Activated CD8-positive, alpha-beta T cell treated with anti-CD3 and anti-CD28 coated beads, Interleukin-2, amount 10 ng/mL, durations not matched to agents 7 days and 5 days (primary cell): ENCODE data around the gene GRM7. TPM values are rescaled to one million over a fixed set of nuclear protein-coding genes. Genes with fewer than 3 reads are reported as not detected.
"Not testable (repeated sequence)": the region's sequence is repeated elsewhere in the genome, so short reads cannot be mapped to it uniquely, and the experiment has no call there.

ENCODE experiments used
- ATAC-seq: fragments of 150-1000 bp; cut with Tn5 transposase; one replicate; pipeline ENCODE4 v1.10.0; 2021; ENCODE audit warnings: moderate library complexity
- CTCF ChIA-PET: fragments of 350-600 bp; sonication (Branson Sonifier 250); formaldehyde crosslinking; loops from one replicate; lab custom pipeline; 2021; ENCODE audit warnings: antibody characterized with exemption; lab: Charles Lee
- POLR2A ChIA-PET: fragments of 350-600 bp; sonication (Branson Sonifier 250); formaldehyde crosslinking; loops from one replicate; lab custom pipeline; 2021; ENCODE audit warnings: antibody characterized with exemption; lab: Charles Lee
- DNase-seq: peaks from one replicate; pipeline ENCODE4 v3.0.0-alpha.2; 2020
- H3K27ac Mint-ChIP-seq: one replicate; pipeline ENCODE4 v1.8.0; 2021; ENCODE audit warnings: mild to moderate bottlenecking, mixed read lengths
- H3K27me3 Mint-ChIP-seq: one replicate; pipeline ENCODE4 v1.8.0; 2021; ENCODE audit warnings: low read depth, mixed read lengths
- H3K36me3 Mint-ChIP-seq: one replicate; pipeline ENCODE4 v1.8.0; 2021; ENCODE audit warnings: low read depth, mixed read lengths
- H3K4me1 Mint-ChIP-seq: one replicate; pipeline ENCODE4 v1.8.0; 2021; ENCODE audit warnings: low read depth, mixed read lengths
- H3K4me3 Mint-ChIP-seq: one replicate; pipeline ENCODE4 v1.8.0; 2021; ENCODE audit warnings: mild to moderate bottlenecking, mixed read lengths
- H3K9me3 Mint-ChIP-seq: one replicate; pipeline ENCODE4 v1.8.0; 2022; ENCODE audit warnings: mixed read lengths; ENCODE audit not compliant: insufficient read depth
- total RNA-seq, 2 experiments: library from RNA; stranded (reverse); gene quantifications; one replicate each; pipeline ENCODE4 v1.2.3, GENCODE V29; 2021

Gene GRM7
- total RNA-seq, 2 experiments from 2014 or later, result not detected

DNA sequence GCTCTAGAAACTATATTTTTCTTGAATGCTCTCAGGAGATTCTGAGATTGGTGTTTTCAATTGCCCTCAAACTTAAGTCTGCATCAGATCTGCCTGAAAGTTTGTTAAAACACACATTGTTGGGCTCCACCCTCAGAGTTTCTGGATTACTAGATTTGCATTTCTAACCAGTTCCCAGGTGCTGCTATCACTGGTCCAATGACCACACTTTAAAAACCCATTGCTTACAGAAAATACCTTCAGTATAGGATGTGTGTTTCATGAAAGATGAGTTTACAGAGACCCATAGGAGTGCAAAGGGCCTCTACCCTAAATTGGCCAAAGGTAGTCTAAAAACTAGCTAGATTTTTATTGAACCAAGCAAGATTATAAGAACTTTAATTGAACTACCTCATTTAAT is 17.8 kb downstream of the GRM7 start:
- POLR2A ChIA-PET, result no interaction called here
- H3K9me3 Mint-ChIP-seq, result no peaks in the 10 kb centered on the region
- no peak overlapping the region for H3K27ac Mint-ChIP-seq
- CTCF ChIA-PET, result no interaction called here
- DNase-seq (no peak), ATAC-seq (no peak)
- H3K36me3 Mint-ChIP-seq, result no peaks in the 10 kb centered on the region
- no peaks in the 10 kb centered on the region for H3K4me1 Mint-ChIP-seq
- H3K4me3 Mint-ChIP-seq, result no peak overlapping the region
- no peaks in the 10 kb centered on the region for H3K27me3 Mint-ChIP-seq

DNA sequence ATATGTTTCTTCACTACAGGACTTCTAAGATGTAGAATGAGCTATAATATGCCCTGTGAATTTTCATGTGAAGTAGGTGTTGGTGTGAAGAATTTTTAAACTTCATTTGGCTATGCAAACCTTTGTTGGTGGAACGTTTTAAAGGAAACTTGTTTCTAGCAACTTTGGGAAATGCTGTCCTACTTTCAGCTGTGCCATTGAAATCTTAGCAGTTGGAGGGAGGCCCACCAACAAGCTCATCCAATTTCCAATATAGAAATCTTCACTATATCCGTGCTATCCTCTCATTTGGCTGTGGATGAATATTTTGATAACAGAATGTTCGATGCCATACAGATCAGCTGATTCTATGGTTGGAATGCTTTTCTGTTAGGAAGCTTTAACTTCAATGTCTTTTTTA is 51.3 kb downstream of the GRM7 start:
- ChIA-PET POLR2A (no interaction called here), CTCF (no interaction called here)
- Mint-ChIP-seq H3K36me3 (no peaks in the 10 kb centered on the region), H3K9me3 (no peaks in the 10 kb centered on the region), H3K4me3 (no peak overlapping the region), H3K4me1 (no peaks in the 10 kb centered on the region), H3K27ac (no peak overlapping the region), H3K27me3 (no peaks in the 10 kb centered on the region)
- DNase-seq (no peak), ATAC-seq (no peak)

DNA sequence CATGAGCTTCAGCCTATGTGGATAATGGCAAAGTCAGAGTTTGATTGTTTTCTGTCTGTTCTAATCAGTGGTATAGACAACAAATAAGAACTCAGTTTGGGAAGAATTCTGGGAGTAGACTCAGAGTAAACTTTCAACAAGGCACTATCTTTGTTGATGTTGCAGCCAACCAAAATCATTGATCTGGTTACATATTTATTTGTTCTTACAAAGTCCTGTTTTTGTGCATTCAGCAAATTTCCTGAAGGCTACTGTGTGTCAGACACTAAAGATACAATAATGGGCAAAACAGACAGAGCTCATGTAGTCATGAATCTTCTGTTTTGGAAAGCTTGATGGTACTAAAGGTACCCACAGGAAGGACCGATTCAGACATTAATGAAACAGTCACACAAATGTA is 55.0 kb downstream of the GRM7 start:
- Mint-ChIP-seq H3K27me3 (no peaks in the 10 kb centered on the region), H3K27ac (no peak overlapping the region), H3K4me3 (no peak overlapping the region), H3K9me3 (no peaks in the 10 kb centered on the region), H3K4me1 (no peaks in the 10 kb centered on the region), H3K36me3 (no peaks in the 10 kb centered on the region)
- no peak for DNase-seq
- ATAC-seq, result no peak
- ChIA-PET CTCF (no interaction called here), POLR2A (no interaction called here)

DNA sequence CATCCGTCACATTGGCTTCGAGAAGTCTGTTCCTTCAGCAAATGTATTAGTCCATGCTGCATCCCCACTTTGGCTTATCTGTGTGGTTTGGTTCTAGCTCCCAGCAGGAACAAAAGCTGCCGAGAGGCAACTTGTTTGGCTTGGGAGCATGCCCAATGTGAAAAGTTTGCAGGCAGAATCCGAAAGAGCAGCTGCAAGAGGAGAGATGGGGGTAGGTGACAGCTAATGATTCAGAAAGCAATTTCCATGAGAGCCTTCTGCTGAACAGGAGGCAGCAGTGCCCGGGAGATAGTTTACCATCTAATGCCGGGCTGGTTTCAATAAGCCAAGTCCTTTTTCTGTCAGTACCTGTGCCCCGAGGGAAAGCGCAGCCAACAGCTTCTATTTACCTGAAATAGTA is 60.2 kb downstream of the GRM7 start:
- Mint-ChIP-seq H3K36me3 (no peaks in the 10 kb centered on the region), H3K4me3 (no peak overlapping the region), H3K27me3 (no peaks in the 10 kb centered on the region), H3K27ac (no peak overlapping the region), H3K4me1 (no peaks in the 10 kb centered on the region), H3K9me3 (peaks cover 3% of the 10 kb centered on the region)
- ChIA-PET POLR2A (no interaction called here), CTCF (no interaction called here)
- DNase-seq (no peak), ATAC-seq (no peak)

DNA sequence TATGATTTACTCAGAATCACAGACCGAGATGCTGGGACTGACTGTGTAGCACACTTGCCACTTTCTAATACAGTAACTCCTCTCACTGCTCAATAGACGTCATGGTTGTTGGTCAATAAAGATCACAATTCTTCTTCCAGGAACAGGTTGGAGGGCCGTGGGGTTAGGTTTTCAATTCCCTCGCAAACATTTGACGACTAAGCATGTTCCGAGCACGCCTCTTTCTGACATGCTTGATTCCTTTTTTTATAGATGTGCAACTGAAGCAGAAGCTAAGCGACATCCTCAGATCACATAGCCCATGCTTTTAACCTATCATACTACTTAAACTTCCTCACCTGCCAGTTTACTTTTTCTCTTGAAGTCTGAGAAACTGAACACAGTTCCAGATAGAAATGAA is 61.0 kb downstream of the GRM7 start:
- ATAC-seq (no peak), DNase-seq (no peak)
- Mint-ChIP-seq H3K4me1 (no peaks in the 10 kb centered on the region), H3K27me3 (no peaks in the 10 kb centered on the region), H3K4me3 (no peak overlapping the region), H3K27ac (no peak overlapping the region), H3K36me3 (no peaks in the 10 kb centered on the region), H3K9me3 (peaks cover 3% of the 10 kb centered on the region)
- CTCF ChIA-PET, result no interaction called here
- POLR2A ChIA-PET, result interaction anchor here (0.7 kb wide), 1 partner anchor 861 kb away, joined by 3 read pairs; no protein-coding TSS in a partner anchor

DNA sequence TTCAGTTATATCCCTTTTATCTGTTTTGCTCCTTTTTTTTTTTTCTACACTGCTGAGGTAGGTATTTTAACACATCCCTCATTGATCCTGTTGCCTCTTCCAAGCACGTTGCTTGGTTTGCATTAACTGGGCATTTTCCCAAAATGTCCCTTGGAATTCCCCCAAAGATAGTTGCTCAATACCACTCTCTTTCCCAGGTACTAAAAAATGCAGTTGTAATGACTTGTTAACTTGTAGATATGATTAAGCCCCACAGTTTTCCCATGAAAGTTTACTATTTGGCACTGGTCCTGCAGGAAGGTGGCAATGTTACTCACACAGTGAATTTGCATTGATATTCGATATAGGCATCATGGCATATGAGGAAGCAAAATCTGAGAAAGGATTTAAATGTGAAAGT is 67.1 kb downstream of the GRM7 start:
- POLR2A ChIA-PET, result no interaction called here
- H3K27me3 Mint-ChIP-seq, result no peaks in the 10 kb centered on the region
- peaks cover 3% of the 10 kb centered on the region for H3K9me3 Mint-ChIP-seq
- no peaks in the 10 kb centered on the region for H3K4me1 Mint-ChIP-seq
- CTCF ChIA-PET, result no interaction called here
- H3K36me3 Mint-ChIP-seq, result no peaks in the 10 kb centered on the region
- no peak overlapping the region for H3K4me3 Mint-ChIP-seq
- no peak for DNase-seq
- no peak overlapping the region for H3K27ac Mint-ChIP-seq
- no peak for ATAC-seq

DNA sequence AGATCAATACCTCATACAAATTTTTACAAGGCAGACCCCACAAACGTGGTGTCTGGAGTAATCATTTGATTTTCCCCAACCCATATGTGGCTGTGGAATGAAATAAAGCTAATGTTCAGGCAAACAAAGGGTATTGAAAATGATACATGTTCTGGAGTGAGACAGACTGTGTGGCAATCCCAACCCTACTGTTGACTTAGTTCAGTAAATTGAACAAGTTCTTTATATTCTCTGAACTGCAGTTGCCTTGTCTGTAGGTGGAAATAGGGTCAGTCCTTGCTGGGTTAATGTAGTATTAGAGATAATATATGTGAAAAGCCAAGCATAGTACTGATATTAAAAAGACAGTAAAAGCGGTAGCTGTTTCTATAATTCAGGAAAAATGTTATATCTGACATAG is 69.0 kb downstream of the GRM7 start:
- CTCF ChIA-PET, result no interaction called here

DNA sequence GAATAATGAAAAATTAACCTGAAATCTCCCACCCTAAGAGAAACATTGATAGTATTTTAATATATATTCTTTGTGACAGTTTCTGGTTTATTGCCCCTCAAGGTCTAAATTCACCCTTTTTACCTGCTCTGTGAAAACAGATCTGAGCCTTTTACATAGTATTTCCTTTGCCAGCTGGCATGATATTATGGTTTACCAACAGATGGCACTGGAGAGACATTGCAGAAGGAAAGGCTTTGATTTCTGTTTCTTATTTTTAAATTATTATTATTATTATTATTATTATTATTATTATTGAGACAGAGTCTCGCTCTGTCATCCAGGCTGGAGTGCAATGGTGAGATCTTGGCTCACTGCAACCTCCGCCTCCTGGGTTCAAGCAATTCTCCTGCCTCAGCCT is 74.5 kb downstream of the GRM7 start:
- H3K4me1 Mint-ChIP-seq, ATAC-seq, POLR2A ChIA-PET, H3K36me3 Mint-ChIP-seq, H3K9me3 Mint-ChIP-seq, CTCF ChIA-PET, DNase-seq, H3K27ac Mint-ChIP-seq, H3K27me3 Mint-ChIP-seq, H3K4me3 Mint-ChIP-seq: not testable (repeated sequence)

More for the DNA sequence above, 69.0 kb downstream of the GRM7 start:
- POLR2A ChIA-PET, result no interaction called here
- Mint-ChIP-seq H3K4me1 (no peaks in the 10 kb centered on the region), H3K4me3 (no peak overlapping the region), H3K27ac (no peak overlapping the region), H3K36me3 (no peaks in the 10 kb centered on the region), H3K9me3 (no peaks in the 10 kb centered on the region), H3K27me3 (no peaks in the 10 kb centered on the region)
- ATAC-seq (no peak), DNase-seq (no peak)

DNA sequence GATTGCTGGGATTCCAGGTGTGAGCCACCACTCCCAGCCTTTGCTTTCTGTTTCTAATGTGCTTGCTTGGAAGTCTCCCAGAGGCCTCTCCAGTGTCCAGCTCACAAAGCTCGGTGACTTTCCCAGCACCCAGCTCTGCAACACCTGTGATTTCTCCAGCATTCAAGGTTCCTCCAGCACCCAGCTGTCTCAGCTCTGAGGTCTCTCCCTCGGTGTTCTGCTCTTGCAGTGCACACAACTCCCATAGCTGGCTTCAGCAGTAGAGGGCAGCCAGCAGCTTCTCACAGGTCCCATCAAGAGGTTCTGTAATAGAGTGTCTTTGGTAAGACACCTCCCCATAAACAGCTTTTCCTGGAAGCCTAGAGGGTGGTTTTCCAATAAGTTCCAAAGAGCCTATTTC is 75.1 kb downstream of the GRM7 start:
- Mint-ChIP-seq H3K9me3 (no peaks in the 10 kb centered on the region), H3K27me3 (no peaks in the 10 kb centered on the region)
- POLR2A ChIA-PET, result no interaction called here

DNA sequence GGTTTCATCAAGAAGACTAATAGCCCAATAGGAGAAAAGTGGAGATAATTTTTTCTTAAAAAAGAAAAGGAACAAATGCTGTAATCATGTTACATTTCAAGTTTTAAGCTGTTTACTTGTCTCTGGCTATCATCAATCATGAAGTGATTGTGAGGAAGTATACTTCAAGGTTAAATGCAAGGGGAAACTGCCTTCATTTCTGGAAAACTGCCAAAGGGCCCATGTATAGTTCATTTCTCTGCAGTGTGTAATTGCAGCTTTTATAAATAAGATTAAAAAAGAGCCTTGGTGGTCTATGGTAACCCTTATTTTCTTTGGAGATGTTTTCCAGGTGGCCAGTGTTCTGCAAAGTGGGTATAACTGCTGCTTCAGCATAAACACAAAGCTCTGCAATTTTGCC is 101.9 kb downstream of the GRM7 start:
- H3K36me3 Mint-ChIP-seq, result no peaks in the 10 kb centered on the region
- H3K27me3 Mint-ChIP-seq, result no peaks in the 10 kb centered on the region
- ChIA-PET CTCF (no interaction called here), POLR2A (no interaction called here)
- no peaks in the 10 kb centered on the region for H3K9me3 Mint-ChIP-seq
- no peak for DNase-seq
- no peak overlapping the region for H3K4me3 Mint-ChIP-seq
- H3K4me1 Mint-ChIP-seq, result no peaks in the 10 kb centered on the region
- no peak for ATAC-seq
- no peak overlapping the region for H3K27ac Mint-ChIP-seq

More for the DNA sequence above, 75.1 kb downstream of the GRM7 start:
- no peak for DNase-seq
- H3K36me3 Mint-ChIP-seq, result no peaks in the 10 kb centered on the region
- H3K27ac Mint-ChIP-seq, result no peak overlapping the region
- H3K4me3 Mint-ChIP-seq, result no peak overlapping the region
- CTCF ChIA-PET, result no interaction called here
- ATAC-seq, result no peak
- no peaks in the 10 kb centered on the region for H3K4me1 Mint-ChIP-seq

DNA sequence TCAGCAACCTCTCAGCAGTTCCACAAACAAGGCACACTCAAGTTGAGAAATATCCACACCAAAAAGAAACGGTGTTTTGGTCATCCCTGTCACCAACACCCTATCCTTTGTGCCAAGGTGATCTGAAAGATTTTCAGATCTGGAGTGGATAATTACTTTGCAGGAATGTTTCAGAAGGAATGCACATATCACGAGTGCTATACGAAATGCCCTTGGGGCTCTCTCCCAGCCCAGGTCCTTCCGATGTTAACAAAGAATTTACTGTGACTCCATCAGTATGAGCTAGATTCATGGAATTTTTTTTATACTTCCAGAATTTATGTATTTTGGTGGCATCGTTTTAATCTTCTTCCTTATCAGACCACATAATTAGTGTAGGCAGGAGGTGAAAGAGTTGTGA is 105.0 kb downstream of the GRM7 start:
- DNase-seq (no peak), ATAC-seq (no peak)
- no peak overlapping the region for H3K27ac Mint-ChIP-seq
- ChIA-PET POLR2A (no interaction called here), CTCF (no interaction called here)
- no peak overlapping the region for H3K4me3 Mint-ChIP-seq
- H3K27me3 Mint-ChIP-seq, result no peaks in the 10 kb centered on the region
- no peaks in the 10 kb centered on the region for H3K36me3 Mint-ChIP-seq
- H3K4me1 Mint-ChIP-seq, result no peaks in the 10 kb centered on the region
- H3K9me3 Mint-ChIP-seq, result no peaks in the 10 kb centered on the region

DNA sequence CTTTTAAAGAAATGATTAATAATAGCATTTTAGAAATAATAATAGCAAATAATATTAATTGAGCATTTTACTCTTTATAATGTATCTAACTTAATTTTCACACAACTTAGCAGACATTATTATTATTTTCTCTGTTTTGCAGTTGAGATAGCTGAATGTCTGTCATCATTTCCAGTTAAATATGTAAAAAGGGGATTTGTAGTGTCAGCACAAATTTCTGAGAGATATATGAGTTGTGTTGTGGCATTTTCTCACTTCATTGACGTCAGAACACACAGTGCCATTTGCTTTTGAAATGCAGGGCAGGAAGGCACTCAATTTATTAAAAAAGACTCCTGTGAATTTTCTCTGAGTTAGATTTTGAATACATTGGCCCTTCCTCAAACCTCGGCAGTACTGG is 111.0 kb downstream of the GRM7 start:
- DNase-seq (no peak), ATAC-seq (no peak)
- ChIA-PET CTCF (no interaction called here), POLR2A (no interaction called here)
- no peak overlapping the region for H3K27ac Mint-ChIP-seq
- no peak overlapping the region for H3K4me3 Mint-ChIP-seq
- no peaks in the 10 kb centered on the region for H3K9me3 Mint-ChIP-seq
- no peaks in the 10 kb centered on the region for H3K27me3 Mint-ChIP-seq
- H3K4me1 Mint-ChIP-seq, result no peaks in the 10 kb centered on the region
- no peaks in the 10 kb centered on the region for H3K36me3 Mint-ChIP-seq

DNA sequence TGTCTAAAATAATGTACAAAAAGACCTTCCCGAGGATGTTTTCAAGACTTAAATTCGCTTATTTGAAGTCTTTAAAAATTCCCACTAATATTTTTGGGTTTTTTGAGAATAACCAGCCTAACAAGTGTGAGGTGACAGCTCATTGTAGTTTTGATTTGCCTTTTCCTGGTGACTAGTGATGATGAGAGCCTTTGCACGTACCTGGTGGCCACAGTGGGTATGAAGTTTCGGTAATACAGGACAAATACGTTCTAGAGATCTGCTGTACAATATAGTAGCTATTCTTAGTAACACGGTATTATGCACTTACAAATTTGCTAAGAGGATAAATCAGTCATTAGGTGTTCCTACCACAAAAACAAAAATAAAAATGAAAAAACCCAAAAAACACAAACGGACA is 124.9 kb downstream of the GRM7 start:
- no peaks in the 10 kb centered on the region for H3K9me3 Mint-ChIP-seq

More for the DNA sequence above, 124.9 kb downstream of the GRM7 start:
- H3K27me3 Mint-ChIP-seq, result no peaks in the 10 kb centered on the region
- no peak overlapping the region for H3K27ac Mint-ChIP-seq
- H3K4me3 Mint-ChIP-seq, result no peak overlapping the region
- ChIA-PET CTCF (no interaction called here), POLR2A (no interaction called here)
- no peaks in the 10 kb centered on the region for H3K4me1 Mint-ChIP-seq
- H3K36me3 Mint-ChIP-seq, result no peaks in the 10 kb centered on the region
- DNase-seq (no peak), ATAC-seq (no peak)
